HL-60 (cell line): ENCODE results near the gene HMSD.
A peak's percentile ranks its signal among the peaks of the same experiment; 100 is the strongest.

Source experiments
- DNase-seq, 2 experiments: peaks; one replicate each; pipeline ENCODE4 v3.0.0-alpha.2; 2010 to 2020; ENCODE audit warnings: low read depth in 1 of 2, low spot score in 1 of 2
- H3K27ac ChIP-seq: fragments of 250-450 bp; sonication (Bioruptor Pico); replicated peaks from 2 replicates; pipeline ENCODE4 v1.5.1; 2020; ENCODE audit warnings: mild to moderate bottlenecking, moderate library complexity
- H3K27me3 ChIP-seq: fragments of 250-450 bp; sonication (Bioruptor Pico); 2 replicates; pipeline ENCODE4 v1.5.1; 2021; ENCODE audit warnings: mild to moderate bottlenecking, moderate library complexity; ENCODE audit not compliant: insufficient read depth, poor library complexity, severe bottlenecking
- H3K4me3 ChIP-seq: replicated peaks from 2 replicates; pipeline ENCODE4 v1.5.1; 2011; ENCODE audit warnings: mild to moderate bottlenecking, control low read depth, low read length; ENCODE audit not compliant: insufficient read depth
- GABPA ChIP-seq: IDR thresholded peaks from 2 replicates; pipeline ENCODE4 v1.6.1; 2012; ENCODE audit warnings: low read depth
- POLR2AphosphoS5 ChIP-seq: IDR thresholded peaks from 2 replicates; pipeline ENCODE4 v1.6.1; 2012; ENCODE audit warnings: low read depth
- SPI1 ChIP-seq: IDR thresholded peaks from 2 replicates; pipeline ENCODE4 v1.6.1; 2012; ENCODE audit warnings: low read depth, mild to moderate bottlenecking, borderline replicate concordance
- long read RNA-seq: library from polyadenylated mRNA; unstranded; transcript quantifications from one replicate; pipeline ENCODE4 v2.0.0, GENCODE V29; 2020
- TF ChIP-seq, protein P1 (sequence below): IDR thresholded peaks from one replicate; pipeline ENCODE4 v1.5.1; 2011; ENCODE audit warnings: low read length, control low read depth, inconsistent platforms; ENCODE audit not compliant: insufficient read depth
- TF ChIP-seq, protein P2 (sequence below): IDR thresholded peaks from 2 replicates; pipeline ENCODE4 v1.6.1; 2012; ENCODE audit warnings: low read depth; ENCODE audit not compliant: insufficient replicate concordance

The HMSD gene, protein sequence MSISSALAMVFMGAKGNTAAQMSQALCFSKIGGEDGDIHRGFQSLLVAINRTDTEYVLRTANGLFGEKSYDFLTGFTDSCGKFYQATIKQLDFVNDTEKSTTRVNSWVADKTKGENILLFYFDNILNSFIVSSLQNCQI
- long read RNA-seq, result 0 reads

DNA sequence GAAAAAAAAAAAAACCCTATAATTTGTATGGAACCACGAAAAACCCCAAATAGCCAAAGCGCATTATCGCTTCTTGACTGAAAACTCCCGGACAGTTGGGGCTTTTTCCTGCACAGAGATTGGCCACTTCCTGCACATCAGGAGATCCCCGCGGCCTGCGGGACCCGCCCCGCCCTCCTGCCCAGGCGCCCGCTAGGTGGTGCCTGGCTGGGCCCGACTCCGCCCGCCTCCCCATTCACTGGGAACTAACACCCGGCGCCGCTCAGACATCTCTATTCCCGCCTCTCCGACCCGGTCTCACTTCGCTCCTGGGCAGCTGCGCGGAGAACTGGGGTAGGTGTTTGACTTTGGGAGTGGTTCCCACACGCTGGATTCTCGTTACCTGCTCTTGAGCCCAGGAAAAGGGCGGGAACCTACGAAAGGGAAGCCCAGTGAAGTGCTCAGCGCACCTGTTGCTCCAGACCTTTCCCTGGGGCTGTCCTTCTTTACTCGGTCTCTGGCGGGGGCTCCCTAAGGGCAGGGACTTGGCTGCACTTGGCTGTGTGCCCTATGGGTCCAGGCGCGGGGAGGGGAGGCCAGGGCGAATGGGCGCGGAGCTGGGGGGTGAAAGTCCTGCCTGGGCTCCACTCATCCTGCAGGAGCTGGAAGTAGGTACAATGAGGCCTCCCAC, at the start of gene HMSD:
TSS of gene HMSD (plus strand) at position 234 of the 670 bp plus-strand sequence. CDS start 4,155 bp downstream, outside the sequence.
- H3K4me3 ChIP-seq, result no peak within 1 kb of the TSS
- TF ChIP-seq, protein P1, sequence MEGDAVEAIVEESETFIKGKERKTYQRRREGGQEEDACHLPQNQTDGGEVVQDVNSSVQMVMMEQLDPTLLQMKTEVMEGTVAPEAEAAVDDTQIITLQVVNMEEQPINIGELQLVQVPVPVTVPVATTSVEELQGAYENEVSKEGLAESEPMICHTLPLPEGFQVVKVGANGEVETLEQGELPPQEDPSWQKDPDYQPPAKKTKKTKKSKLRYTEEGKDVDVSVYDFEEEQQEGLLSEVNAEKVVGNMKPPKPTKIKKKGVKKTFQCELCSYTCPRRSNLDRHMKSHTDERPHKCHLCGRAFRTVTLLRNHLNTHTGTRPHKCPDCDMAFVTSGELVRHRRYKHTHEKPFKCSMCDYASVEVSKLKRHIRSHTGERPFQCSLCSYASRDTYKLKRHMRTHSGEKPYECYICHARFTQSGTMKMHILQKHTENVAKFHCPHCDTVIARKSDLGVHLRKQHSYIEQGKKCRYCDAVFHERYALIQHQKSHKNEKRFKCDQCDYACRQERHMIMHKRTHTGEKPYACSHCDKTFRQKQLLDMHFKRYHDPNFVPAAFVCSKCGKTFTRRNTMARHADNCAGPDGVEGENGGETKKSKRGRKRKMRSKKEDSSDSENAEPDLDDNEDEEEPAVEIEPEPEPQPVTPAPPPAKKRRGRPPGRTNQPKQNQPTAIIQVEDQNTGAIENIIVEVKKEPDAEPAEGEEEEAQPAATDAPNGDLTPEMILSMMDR, result no peak
- TF ChIP-seq, protein P2, sequence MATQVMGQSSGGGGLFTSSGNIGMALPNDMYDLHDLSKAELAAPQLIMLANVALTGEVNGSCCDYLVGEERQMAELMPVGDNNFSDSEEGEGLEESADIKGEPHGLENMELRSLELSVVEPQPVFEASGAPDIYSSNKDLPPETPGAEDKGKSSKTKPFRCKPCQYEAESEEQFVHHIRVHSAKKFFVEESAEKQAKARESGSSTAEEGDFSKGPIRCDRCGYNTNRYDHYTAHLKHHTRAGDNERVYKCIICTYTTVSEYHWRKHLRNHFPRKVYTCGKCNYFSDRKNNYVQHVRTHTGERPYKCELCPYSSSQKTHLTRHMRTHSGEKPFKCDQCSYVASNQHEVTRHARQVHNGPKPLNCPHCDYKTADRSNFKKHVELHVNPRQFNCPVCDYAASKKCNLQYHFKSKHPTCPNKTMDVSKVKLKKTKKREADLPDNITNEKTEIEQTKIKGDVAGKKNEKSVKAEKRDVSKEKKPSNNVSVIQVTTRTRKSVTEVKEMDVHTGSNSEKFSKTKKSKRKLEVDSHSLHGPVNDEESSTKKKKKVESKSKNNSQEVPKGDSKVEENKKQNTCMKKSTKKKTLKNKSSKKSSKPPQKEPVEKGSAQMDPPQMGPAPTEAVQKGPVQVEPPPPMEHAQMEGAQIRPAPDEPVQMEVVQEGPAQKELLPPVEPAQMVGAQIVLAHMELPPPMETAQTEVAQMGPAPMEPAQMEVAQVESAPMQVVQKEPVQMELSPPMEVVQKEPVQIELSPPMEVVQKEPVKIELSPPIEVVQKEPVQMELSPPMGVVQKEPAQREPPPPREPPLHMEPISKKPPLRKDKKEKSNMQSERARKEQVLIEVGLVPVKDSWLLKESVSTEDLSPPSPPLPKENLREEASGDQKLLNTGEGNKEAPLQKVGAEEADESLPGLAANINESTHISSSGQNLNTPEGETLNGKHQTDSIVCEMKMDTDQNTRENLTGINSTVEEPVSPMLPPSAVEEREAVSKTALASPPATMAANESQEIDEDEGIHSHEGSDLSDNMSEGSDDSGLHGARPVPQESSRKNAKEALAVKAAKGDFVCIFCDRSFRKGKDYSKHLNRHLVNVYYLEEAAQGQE, result no peak
- TF ChIP-seq SPI1 (no peak), POLR2AphosphoS5 (no peak), GABPA (no peak)
- DNase-seq, result no peak
- no peaks in the 10 kb centered on the region for H3K27me3 ChIP-seq
- H3K27ac ChIP-seq, result no peak within 1 kb of the TSS

DNA sequence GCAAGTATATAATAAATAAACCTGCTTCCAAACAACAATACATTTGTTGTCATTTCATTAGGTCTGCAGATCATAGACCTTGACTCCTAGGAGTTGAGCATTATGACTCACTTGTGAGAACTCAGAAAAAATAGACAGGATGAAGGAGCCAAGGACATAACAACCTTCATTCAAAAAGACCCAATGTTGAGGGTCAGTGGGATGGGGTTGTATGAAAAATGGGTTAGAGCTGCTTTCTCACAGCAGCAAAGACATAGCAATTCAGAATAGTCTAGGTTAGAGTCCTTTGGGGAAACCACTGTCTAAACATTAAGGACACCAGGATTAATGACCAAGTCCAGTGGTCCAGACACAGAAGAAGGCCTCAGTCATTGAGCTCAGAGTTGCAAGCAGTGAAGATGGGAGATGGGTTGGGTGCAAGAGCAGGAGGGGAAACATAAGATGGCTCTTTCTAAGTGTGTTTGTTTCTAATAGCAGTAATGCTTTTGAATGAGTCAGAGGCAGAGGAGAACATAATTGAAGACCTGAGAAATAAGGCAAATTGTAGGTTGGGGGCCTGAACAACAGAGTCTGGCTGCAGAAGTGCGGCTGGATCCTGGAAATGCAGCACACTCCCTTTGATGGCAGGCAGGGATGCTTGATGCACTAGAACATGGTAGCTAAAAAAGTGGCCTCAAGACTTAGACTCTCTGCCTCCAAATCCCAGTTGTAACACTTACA, 45.1 kb upstream of the HMSD start:
- H3K27ac ChIP-seq, result no peak overlapping the region
- H3K27me3 ChIP-seq, result no peaks in the 10 kb centered on the region
- no peak for DNase-seq
- TF ChIP-seq POLR2AphosphoS5 (no peak), SPI1 (no peak), GABPA (no peak)
- TF ChIP-seq, protein P1, result no peak
- TF ChIP-seq, protein P2, result no peak
- H3K4me3 ChIP-seq, result no peak overlapping the region

DNA sequence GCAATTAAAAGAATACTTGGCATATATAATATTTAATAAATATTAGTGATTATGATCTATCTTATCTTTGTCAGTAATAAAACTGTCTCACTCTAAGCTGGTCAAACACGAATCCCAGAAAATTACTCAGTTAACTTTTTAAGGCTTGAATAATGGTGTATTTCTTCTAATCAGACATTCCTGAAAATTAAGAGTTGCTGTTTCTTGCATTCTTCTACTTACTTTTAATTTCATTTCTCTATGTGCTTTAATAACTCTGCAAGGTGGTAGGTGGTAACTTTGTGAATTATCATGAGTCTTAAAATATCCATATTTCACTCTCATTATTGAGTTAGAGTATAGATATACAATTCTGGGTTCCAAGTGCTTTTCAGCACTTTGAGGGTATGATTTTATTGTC, 44.4 kb upstream of the HMSD start:
- TF ChIP-seq, protein P2, result no peak
- TF ChIP-seq, protein P1, result no peak
- DNase-seq, result no peak
- no peak overlapping the region for H3K4me3 ChIP-seq
- peak overlapping the region; percentile 97 for H3K27ac ChIP-seq
- no peaks in the 10 kb centered on the region for H3K27me3 ChIP-seq
